ENCODE data around the gene GRID1.

The GRID1 gene

GRCh38 chr10:86295791-86296190 lies 70.8 kb downstream of the GRID1 start:
- no peak for TF ChIP-seq CTCF (IDR thresholded peaks at IDR 0.05; ENCODE audit: control insufficient read depth, extremely low read depth, insufficient read depth)
- no peak overlapping the region for H3K4me3 ChIP-seq (ENCODE audit: low read depth, low read length)

DNA sequence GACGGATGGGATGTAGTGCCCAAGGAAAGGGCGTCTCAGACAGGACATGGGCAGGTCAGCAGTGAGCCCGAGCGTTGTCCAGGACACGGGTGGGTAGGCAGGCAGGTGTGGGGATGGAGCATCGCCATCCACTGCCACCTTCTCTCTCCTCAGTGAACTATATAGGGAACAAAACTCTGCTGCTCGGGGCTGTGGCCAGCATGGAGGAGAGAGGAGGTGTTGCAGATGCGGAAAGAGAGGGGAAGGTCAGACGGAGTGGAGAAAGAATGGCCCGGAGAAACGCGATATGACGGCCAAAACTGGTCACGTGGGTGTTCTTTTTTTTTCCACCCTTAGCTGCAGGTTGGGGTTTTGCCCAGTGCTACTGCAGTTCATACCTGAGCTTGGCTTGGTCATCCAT lies 71.2 kb downstream of the GRID1 start:
- no peak for TF ChIP-seq CTCF (IDR thresholded peaks at IDR 0.05; ENCODE audit: control insufficient read depth, extremely low read depth, insufficient read depth)
- DNase-seq (ENCODE audit: low read depth): no peak
- no peak overlapping the region for H3K4me3 ChIP-seq (ENCODE audit: low read depth, low read length)

More at GRCh38 chr10:86295791-86296190, 70.8 kb downstream of the GRID1 start:
- DNase-seq (ENCODE audit: low read depth): no peak

- no peak for TF ChIP-seq CTCF (IDR thresholded peaks at IDR 0.05; ENCODE audit: control insufficient read depth, extremely low read depth, insufficient read depth)
- no peak overlapping the region for H3K4me3 ChIP-seq (ENCODE audit: low read depth, low read length)
- DNase-seq (ENCODE audit: low read depth): no peak
These were observed 72.0 kb downstream of the GRID1 start for GRCh38 chr10:86294346-86295265.

DNA sequence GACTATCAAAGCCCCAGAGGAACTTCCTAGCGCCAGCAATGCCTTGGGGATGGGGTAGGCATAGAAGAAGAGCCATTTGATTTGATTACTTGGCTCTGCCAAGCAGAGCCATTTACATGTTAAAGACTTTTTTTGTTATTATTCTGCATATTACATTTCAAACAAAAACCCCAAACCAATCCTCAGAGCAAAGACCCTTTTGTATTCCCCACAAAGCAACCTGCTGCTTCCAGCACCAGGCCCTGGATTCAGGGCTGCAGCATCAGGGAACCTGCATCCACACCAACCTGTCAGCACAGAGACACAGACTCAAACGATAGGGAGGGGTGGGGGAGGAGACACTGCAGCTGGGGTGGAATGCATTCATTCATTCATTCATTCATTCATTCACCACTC lies 73.2 kb downstream of the GRID1 start:
- H3K4me3 ChIP-seq (ENCODE audit: low read depth, low read length): no peak overlapping the region
- DNase-seq (ENCODE audit: low read depth): no peak
- TF ChIP-seq CTCF (IDR thresholded peaks at IDR 0.05; ENCODE audit: control insufficient read depth, extremely low read depth, insufficient read depth): no peak

- no peak for DNase-seq (ENCODE audit: low read depth)
- no peak for TF ChIP-seq CTCF (IDR thresholded peaks at IDR 0.05; ENCODE audit: control insufficient read depth, extremely low read depth, insufficient read depth)
- no peak overlapping the region for H3K4me3 ChIP-seq (ENCODE audit: low read depth, low read length)
These were observed 73.9 kb downstream of the GRID1 start for GRCh38 chr10:86292462-86293395.

DNA sequence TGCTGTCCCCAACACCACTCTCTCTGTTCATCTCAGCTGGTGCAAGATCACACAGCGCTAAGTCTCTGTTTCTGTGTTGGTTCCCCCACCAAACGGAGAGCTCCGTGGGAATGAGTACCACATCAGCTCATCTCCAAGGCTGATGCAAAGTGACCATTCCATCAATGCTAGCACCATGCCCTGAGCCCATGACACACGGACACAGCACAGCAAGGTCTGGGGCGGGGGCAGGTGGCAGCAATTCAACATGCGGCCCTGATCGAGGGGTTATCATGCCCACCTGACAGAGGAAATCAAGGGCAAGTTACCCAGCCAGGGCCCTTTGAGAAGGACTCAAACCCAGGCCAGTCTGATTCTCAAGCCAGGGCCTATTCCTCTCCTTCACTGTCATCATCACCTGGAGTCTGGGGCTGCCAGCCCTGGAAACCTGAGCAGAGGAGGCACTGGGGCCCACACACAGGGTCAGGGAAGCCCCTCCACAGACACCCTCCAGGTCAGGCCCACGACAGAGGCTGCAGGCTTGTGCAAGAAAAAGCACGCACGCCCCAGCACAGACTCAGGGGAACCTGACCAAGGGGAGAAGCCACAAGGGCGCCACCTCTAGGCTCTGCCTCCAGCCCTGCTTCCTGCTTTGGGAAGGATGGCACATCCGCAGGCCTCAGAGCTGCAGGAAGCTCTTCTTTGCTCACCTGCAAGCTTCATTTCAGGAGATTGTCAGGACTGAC lies 74.8 kb downstream of the GRID1 start:
- TF ChIP-seq CTCF (IDR thresholded peaks at IDR 0.05; ENCODE audit: control insufficient read depth, extremely low read depth, insufficient read depth): no peak
- H3K4me3 ChIP-seq (ENCODE audit: low read depth, low read length): no peak overlapping the region
- no peak for DNase-seq (ENCODE audit: low read depth)
